IMR-90 (cell line): Measurements from ENCODE around the gene CRYGA. TPM values are rescaled to one million over a fixed set of nuclear protein-coding genes. Genes with fewer than 3 reads are reported as not detected.

Experiments used
- ATAC-seq: fragments of 200-7000 bp; cut with Tn5 transposase; 2 replicates; pipeline ENCODE4 v1.9.1; 2020; ENCODE audit warnings: low read depth, mild to moderate bottlenecking, moderate library complexity
- BruUV-seq: library from RNA; stranded (reverse); fragments of 400-500 nt; replicated peaks from 2 replicates; lab custom pipeline; 2021; lab: Mats Ljungman, UMichigan
- CTCF ChIA-PET: fragments of 300-600 bp; formaldehyde crosslinking; extraction: SDS; loops from one replicate; lab custom pipeline; 2021; ENCODE audit warnings: antibody characterized with exemption; lab: Yijun Ruan, JAX
- POLR2A ChIA-PET: fragments of 300-600 bp; sonication (Branson Sonifier 250); formaldehyde crosslinking; loops from one replicate; lab custom pipeline; 2022; ENCODE audit warnings: antibody characterized with exemption; ENCODE audit not compliant: unreplicated experiment; lab: Charles Lee
- DNase-seq: peaks from one replicate; pipeline ENCODE4 v3.0.0; 2013
- H2AFZ ChIP-seq: replicated peaks from 2 replicates; pipeline ENCODE3; 2013; ENCODE audit warnings: low read length, mild to moderate bottlenecking; ENCODE audit not compliant: poor library complexity
- H2AK5ac ChIP-seq: 2 replicates; pipeline ENCODE4 v1.6.1; 2013; ENCODE audit warnings: low read depth, low read length, inconsistent platforms
- H2AK9ac ChIP-seq: replicated peaks from 2 replicates; pipeline ENCODE3; 2013; ENCODE audit warnings: mild to moderate bottlenecking, low read depth, low read length, moderate library complexity; ENCODE audit not compliant: poor library complexity
- H2BK120ac ChIP-seq: 2 replicates; pipeline ENCODE4 v1.6.1; 2013; ENCODE audit warnings: low read depth, low read length, inconsistent platforms
- H2BK15ac ChIP-seq: 3 replicates; pipeline ENCODE4 v1.6.1; 2013; ENCODE audit warnings: low read depth, low read length, inconsistent platforms
- H2BK20ac ChIP-seq: 2 replicates; pipeline ENCODE4 v1.6.1; 2013; ENCODE audit warnings: low read depth, mild to moderate bottlenecking, inconsistent platforms, low read length, moderate library complexity
- H2BK5ac ChIP-seq: 2 replicates; pipeline ENCODE4 v1.6.1; 2013; ENCODE audit warnings: mild to moderate bottlenecking, low read depth, low read length, inconsistent platforms; ENCODE audit not compliant: poor library complexity, severe bottlenecking
- H3K14ac ChIP-seq: replicated peaks from 2 replicates; pipeline ENCODE4 v1.6.1; 2013; ENCODE audit warnings: low read depth, low read length, inconsistent platforms
- H3K18ac ChIP-seq: 2 replicates; pipeline ENCODE4 v1.6.1; 2013; ENCODE audit warnings: low read depth, low read length, control low read depth
- H3K23ac ChIP-seq: 2 replicates; pipeline ENCODE4 v1.6.1; 2013; ENCODE audit warnings: low read depth, low read length, inconsistent platforms
- H3K27ac ChIP-seq: 2 replicates; pipeline ENCODE4 v1.5.1; 2013; ENCODE audit warnings: mild to moderate bottlenecking, control low read depth, low read length; ENCODE audit not compliant: insufficient read depth
- H3K27me3 ChIP-seq: 2 replicates; pipeline ENCODE4 v1.6.1; 2013; ENCODE audit warnings: low read length; ENCODE audit not compliant: control insufficient read depth, insufficient read depth
- H3K36me3 ChIP-seq: 2 replicates; pipeline ENCODE4 v1.6.1; 2013; ENCODE audit warnings: low read length, mixed read lengths; ENCODE audit not compliant: control insufficient read depth, insufficient read depth
- H3K4ac ChIP-seq: 2 replicates; pipeline ENCODE4 v1.6.1; 2013; ENCODE audit warnings: low read depth, low read length, inconsistent platforms
- H3K4me1 ChIP-seq: 2 replicates; pipeline ENCODE4 v1.6.1; 2013; ENCODE audit warnings: low read length, mixed read lengths; ENCODE audit not compliant: control insufficient read depth, insufficient read depth
- H3K4me2 ChIP-seq: 2 replicates; pipeline ENCODE4 v1.6.1; 2013; ENCODE audit warnings: low read depth, mild to moderate bottlenecking, control low read depth, low read length, moderate library complexity
- H3K4me3 ChIP-seq: 2 replicates; pipeline ENCODE4 v1.5.1; 2013; ENCODE audit warnings: low read depth, mild to moderate bottlenecking, control low read depth, low read length, moderate library complexity; ENCODE audit not compliant: insufficient read depth
- H3K56ac ChIP-seq: 2 replicates; pipeline ENCODE4 v1.6.1; 2013; ENCODE audit warnings: low read length, inconsistent platforms; ENCODE audit not compliant: insufficient read depth; ENCODE audit errors: extremely low read depth
- H3K79me1 ChIP-seq, 2 experiments: 2 replicates each; pipeline ENCODE4 v1.6.1; 2013; ENCODE audit warnings: low read length in 2 of 2, inconsistent platforms in 1 of 2, low read depth in 1 of 2
- H3K9ac ChIP-seq: 2 replicates; pipeline ENCODE4 v1.6.1; 2013; ENCODE audit warnings: low read depth, low read length, control low read depth
- H3K9me1 ChIP-seq: 2 replicates; pipeline ENCODE4 v1.6.1; 2013; ENCODE audit warnings: low read length, inconsistent platforms; ENCODE audit not compliant: insufficient read depth
- H3K9me3 ChIP-seq: 2 replicates; pipeline ENCODE4 v1.6.1; 2013; ENCODE audit warnings: low read length; ENCODE audit not compliant: control insufficient read depth, insufficient read depth
- H4K20me1 ChIP-seq: 2 replicates; pipeline ENCODE4 v1.6.1; 2013; ENCODE audit warnings: low read length, inconsistent platforms; ENCODE audit not compliant: insufficient read depth
- H4K5ac ChIP-seq: 2 replicates; pipeline ENCODE4 v1.6.1; 2013; ENCODE audit warnings: mild to moderate bottlenecking, low read depth, low read length, control low read depth
- H4K8ac ChIP-seq, 2 experiments: 2 replicates each; pipeline ENCODE4 v1.6.1; 2013; ENCODE audit warnings: low read depth in 2 of 2, low read length in 2 of 2, control low read depth in 1 of 2, inconsistent platforms in 1 of 2
- H4K91ac ChIP-seq: 2 replicates; pipeline ENCODE4 v1.6.1; 2013; ENCODE audit warnings: low read depth, low read length, inconsistent platforms; ENCODE audit not compliant: insufficient read depth
- BHLHE40 ChIP-seq: fragments of 150-350 bp; IDR thresholded peaks from 2 replicates; pipeline ENCODE4 v1.6.1; 2016; ENCODE audit warnings: mild to moderate bottlenecking, low read depth, low read length
- CEBPB ChIP-seq: IDR thresholded peaks from 2 replicates; pipeline ENCODE4 v1.6.1; 2012; ENCODE audit warnings: low read depth, low read length, improper control_type of control experiment
- CHD1 ChIP-seq: IDR thresholded peaks from 2 replicates; pipeline ENCODE4 v1.6.1; 2012; ENCODE audit warnings: low read depth, low read length, improper control_type of control experiment
- FOS ChIP-seq: fragments of 150-350 bp; IDR thresholded peaks from 2 replicates; pipeline ENCODE4 v1.6.1; 2016; ENCODE audit warnings: low read depth, low read length
- MAFK ChIP-seq: IDR thresholded peaks from 2 replicates; pipeline ENCODE4 v1.6.1; 2012; ENCODE audit warnings: low read depth, low read length, improper control_type of control experiment
- NFE2L2 ChIP-seq: fragments of 150-350 bp; IDR thresholded peaks from 2 replicates; pipeline ENCODE4 v1.6.1; 2016; ENCODE audit warnings: low read depth, mild to moderate bottlenecking, low read length
- POLR2A ChIP-seq: IDR thresholded peaks from 2 replicates; pipeline ENCODE4 v1.6.1; 2012; ENCODE audit warnings: mild to moderate bottlenecking, low read depth, low read length
- RCOR1 ChIP-seq: IDR thresholded peaks from 2 replicates; pipeline ENCODE4 v1.6.1; 2012; ENCODE audit warnings: mild to moderate bottlenecking, low read length, improper control_type of control experiment; ENCODE audit not compliant: insufficient replicate concordance
- RFX5 ChIP-seq: IDR thresholded peaks from 2 replicates; pipeline ENCODE4 v1.8.0; 2012; ENCODE audit warnings: low read depth, mild to moderate bottlenecking, low read length, moderate library complexity
- SMC3 ChIP-seq: fragments of 150-350 bp; IDR thresholded peaks from 2 replicates; pipeline ENCODE4 v1.6.1; 2016; ENCODE audit warnings: low read depth, mild to moderate bottlenecking, antibody characterized with exemption, low read length, moderate library complexity
- WGBS, 2 experiments: methylation state at CpG; one replicate each; pipeline versions ENCODE4 v1.1.5 to v1.1.7; 2013; ENCODE audit warnings: missing lambda C conversion rate in 2 of 2; ENCODE audit not compliant: insufficient read length in 1 of 2; ENCODE audit errors: extremely low coverage in 2 of 2; 5-methylcytosine and 5-hydroxymethylcytosine counted together
- dilution Hi-C: fragments of 300-500 bp; cut with HindIII; formaldehyde crosslinking; loops from one replicate; pipeline ENCODE4 v1.14.3; 2018; ENCODE audit warnings: low sequenced_read_pairs; ENCODE audit not compliant: unreplicated experiment
- in situ Hi-C: fragments of 300-500 bp; cut with MboI; formaldehyde crosslinking; loops from 3 replicates; pipeline ENCODE4 v1.14.3; 2019; ENCODE audit warnings: low sequenced_read_pairs, inconsistent platforms, mixed read lengths
- intact Hi-C: fragments of 100-400 bp; cut with micrococcal nuclease; formaldehyde crosslinking; loops from 2 replicates; pipeline ENCODE4 v1.10.0; 2022
- polyA plus RNA-seq, 3 experiments: library from polyadenylated mRNA; depleted of rRNA; stranded (reverse); fragments of >200 nt; gene quantifications; 2 replicates each; pipeline ENCODE4 v1.2.3, GENCODE V29; 2012; ENCODE audit warnings: low replicate concordance in 1 of 3
- total RNA-seq: library from RNA; depleted of rRNA; stranded (reverse); fragments of >200 nt; gene quantifications from 2 replicates; pipeline ENCODE4 v1.2.3, GENCODE V29; 2012
- TF ChIP-seq, protein P1 (sequence below): conservative IDR thresholded peaks from 2 replicates; pipeline ENCODE4 v1.5.1; 2012; ENCODE audit warnings: mild to moderate bottlenecking, low read depth, low read length, improper control_type of control experiment
- TF ChIP-seq, protein P2 (sequence below): fragments of 150-350 bp; IDR thresholded peaks from 2 replicates; pipeline ENCODE4 v1.6.1; 2017; ENCODE audit warnings: mild to moderate bottlenecking, antibody characterized with exemption, low read length, low read depth
- TF ChIP-seq, protein P3 (sequence below): fragments of 150-350 bp; IDR thresholded peaks from 2 replicates; pipeline ENCODE4 v1.6.1; 2016; ENCODE audit warnings: low read depth, mild to moderate bottlenecking, low read length, moderate library complexity, borderline replicate concordance

The CRYGA gene
- total and polyA plus RNA-seq, 2 of the 4 experiments (the other 2 are of a cell fraction): not detected

DNA sequence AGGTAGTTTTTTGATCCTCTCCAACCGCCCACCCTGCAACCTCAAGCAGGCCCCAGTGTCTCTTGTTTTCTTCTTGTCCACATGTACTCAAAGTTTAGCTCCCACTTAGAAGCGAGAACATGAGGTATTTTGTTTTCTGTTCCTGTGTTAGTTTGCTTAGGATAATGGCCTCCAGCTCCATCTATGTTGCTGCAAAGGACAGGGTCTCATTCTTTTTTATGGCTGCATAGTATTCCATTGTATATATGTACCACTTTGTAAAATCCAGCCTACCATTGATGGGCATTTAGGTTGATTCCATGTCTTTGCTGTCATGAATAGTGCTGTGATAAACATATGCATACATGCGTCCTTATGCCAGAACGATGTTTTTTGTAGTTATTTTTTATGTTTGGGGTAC, 36.3 kb downstream of the CRYGA start:
- Histone ChIP-seq H4K20me1 (no peaks in the 10 kb centered on the region), H4K5ac (no peak overlapping the region), H3K27me3 (peaks cover 16% of the 10 kb centered on the region), H2AK9ac (no peak overlapping the region), H3K4me3 (no peak overlapping the region), H3K9me1 (no peaks in the 10 kb centered on the region), H3K4me2 (no peak overlapping the region), H3K36me3 (no peaks in the 10 kb centered on the region), H3K9me3 (no peaks in the 10 kb centered on the region), H2AK5ac (no peak overlapping the region), H4K8ac (no peak overlapping the region), H2BK20ac (no peak overlapping the region), H2AFZ (no peak overlapping the region), H3K9ac (no peak overlapping the region), H3K18ac (no peak overlapping the region), H3K56ac (no peak overlapping the region), H2BK5ac (no peak overlapping the region), H2BK120ac (no peak overlapping the region), H3K4ac (no peak overlapping the region), H3K23ac (no peak overlapping the region), H4K91ac (no peak overlapping the region), H3K14ac (no peak overlapping the region), H2BK15ac (no peak overlapping the region), H3K4me1 (no peaks in the 10 kb centered on the region), H3K79me1 (no peaks in the 10 kb centered on the region), H3K27ac (no peak overlapping the region)
- ChIA-PET POLR2A (no interaction called here), CTCF (no interaction called here)
- BruUV-seq: no TSS peak
- TF ChIP-seq POLR2A (no peak), MAFK (no peak), RFX5 (no peak), CHD1 (no peak), BHLHE40 (no peak), SMC3 (no peak), FOS (no peak), RCOR1 (no peak), CEBPB (no peak), NFE2L2 (no peak)
- TF ChIP-seq, protein P1, sequence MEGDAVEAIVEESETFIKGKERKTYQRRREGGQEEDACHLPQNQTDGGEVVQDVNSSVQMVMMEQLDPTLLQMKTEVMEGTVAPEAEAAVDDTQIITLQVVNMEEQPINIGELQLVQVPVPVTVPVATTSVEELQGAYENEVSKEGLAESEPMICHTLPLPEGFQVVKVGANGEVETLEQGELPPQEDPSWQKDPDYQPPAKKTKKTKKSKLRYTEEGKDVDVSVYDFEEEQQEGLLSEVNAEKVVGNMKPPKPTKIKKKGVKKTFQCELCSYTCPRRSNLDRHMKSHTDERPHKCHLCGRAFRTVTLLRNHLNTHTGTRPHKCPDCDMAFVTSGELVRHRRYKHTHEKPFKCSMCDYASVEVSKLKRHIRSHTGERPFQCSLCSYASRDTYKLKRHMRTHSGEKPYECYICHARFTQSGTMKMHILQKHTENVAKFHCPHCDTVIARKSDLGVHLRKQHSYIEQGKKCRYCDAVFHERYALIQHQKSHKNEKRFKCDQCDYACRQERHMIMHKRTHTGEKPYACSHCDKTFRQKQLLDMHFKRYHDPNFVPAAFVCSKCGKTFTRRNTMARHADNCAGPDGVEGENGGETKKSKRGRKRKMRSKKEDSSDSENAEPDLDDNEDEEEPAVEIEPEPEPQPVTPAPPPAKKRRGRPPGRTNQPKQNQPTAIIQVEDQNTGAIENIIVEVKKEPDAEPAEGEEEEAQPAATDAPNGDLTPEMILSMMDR: no peak
- TF ChIP-seq, protein P2, sequence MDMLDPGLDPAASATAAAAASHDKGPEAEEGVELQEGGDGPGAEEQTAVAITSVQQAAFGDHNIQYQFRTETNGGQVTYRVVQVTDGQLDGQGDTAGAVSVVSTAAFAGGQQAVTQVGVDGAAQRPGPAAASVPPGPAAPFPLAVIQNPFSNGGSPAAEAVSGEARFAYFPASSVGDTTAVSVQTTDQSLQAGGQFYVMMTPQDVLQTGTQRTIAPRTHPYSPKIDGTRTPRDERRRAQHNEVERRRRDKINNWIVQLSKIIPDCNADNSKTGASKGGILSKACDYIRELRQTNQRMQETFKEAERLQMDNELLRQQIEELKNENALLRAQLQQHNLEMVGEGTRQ: no peak
- TF ChIP-seq, protein P3, sequence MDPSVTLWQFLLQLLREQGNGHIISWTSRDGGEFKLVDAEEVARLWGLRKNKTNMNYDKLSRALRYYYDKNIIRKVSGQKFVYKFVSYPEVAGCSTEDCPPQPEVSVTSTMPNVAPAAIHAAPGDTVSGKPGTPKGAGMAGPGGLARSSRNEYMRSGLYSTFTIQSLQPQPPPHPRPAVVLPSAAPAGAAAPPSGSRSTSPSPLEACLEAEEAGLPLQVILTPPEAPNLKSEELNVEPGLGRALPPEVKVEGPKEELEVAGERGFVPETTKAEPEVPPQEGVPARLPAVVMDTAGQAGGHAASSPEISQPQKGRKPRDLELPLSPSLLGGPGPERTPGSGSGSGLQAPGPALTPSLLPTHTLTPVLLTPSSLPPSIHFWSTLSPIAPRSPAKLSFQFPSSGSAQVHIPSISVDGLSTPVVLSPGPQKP: no peak
- intact Hi-C loops: no loop called here
- no peak for ATAC-seq
- no peak for DNase-seq
- WGBS, 2 experiments: no CpG with 5 or more reads among the region's 4 CpGs
- dilution Hi-C loops: no loop called here
- in situ Hi-C loops: no loop called here
